ENCODE measurements around the gene CYB5A. TPM values are rescaled to one million over a fixed set of nuclear protein-coding genes. Genes with fewer than 3 reads are reported as not detected.

The CYB5A gene
- total RNA-seq, 1 experiment from 2014 or later: 130 TPM

DNA sequence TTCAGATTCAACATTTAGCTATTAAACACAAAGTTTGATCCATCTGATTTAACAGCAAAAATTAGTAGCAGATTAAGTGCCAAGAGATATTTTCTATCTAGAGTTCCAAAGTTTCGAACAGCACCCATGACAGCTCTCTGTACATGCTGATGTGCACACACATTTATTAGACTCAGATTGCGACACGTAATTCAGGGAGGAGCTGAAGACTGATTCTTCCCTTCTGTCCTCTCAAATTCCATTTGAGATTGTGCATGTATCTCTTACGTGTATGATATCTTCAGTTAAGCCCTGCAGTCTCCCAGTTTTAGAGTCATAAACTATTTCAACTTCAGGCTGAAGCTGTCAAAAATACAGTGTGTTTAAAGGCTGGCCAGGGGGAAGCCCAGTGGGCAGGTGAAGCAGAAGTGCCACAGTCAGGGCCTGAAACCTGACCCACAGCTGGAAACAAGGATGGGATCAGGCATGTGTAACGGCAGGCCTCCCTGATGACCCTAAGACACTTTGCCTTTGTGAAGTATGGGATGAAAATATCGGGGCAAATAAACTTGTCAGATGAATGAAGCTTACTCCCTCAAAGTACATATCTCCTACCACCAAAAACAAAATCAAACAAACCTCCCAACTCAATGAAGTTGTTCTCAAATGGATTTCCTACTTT lies 30.6 kb downstream of the CYB5A start:
- no peak for TF ChIP-seq EZH2 (IDR thresholded peaks at IDR 0.05; ENCODE audit: low read length, unreplicated experiment)
- TF ChIP-seq, protein P1, sequence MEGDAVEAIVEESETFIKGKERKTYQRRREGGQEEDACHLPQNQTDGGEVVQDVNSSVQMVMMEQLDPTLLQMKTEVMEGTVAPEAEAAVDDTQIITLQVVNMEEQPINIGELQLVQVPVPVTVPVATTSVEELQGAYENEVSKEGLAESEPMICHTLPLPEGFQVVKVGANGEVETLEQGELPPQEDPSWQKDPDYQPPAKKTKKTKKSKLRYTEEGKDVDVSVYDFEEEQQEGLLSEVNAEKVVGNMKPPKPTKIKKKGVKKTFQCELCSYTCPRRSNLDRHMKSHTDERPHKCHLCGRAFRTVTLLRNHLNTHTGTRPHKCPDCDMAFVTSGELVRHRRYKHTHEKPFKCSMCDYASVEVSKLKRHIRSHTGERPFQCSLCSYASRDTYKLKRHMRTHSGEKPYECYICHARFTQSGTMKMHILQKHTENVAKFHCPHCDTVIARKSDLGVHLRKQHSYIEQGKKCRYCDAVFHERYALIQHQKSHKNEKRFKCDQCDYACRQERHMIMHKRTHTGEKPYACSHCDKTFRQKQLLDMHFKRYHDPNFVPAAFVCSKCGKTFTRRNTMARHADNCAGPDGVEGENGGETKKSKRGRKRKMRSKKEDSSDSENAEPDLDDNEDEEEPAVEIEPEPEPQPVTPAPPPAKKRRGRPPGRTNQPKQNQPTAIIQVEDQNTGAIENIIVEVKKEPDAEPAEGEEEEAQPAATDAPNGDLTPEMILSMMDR (conservative IDR thresholded peaks at IDR 0.05; ENCODE audit: low read depth, low read length): no peak
- no peak for TF ChIP-seq EZH2phosphoT487 (IDR thresholded peaks at IDR 0.05; ENCODE audit: borderline replicate concordance, low read length)
- intact Hi-C loops (cut with micrococcal nuclease): no loop called here
- no peak for ATAC-seq
- Histone ChIP-seq H3K9me2 (replicated peaks; ENCODE audit: low read length) (no peaks in the 10 kb centered on the region), H3K27ac (ENCODE audit: low read length) (no peak overlapping the region), H3K4me2 (ENCODE audit: low read length) (no peak overlapping the region), H3K27me3 (ENCODE audit: low read length) (no peaks in the 10 kb centered on the region), H3F3A (ENCODE audit: low read length, unreplicated experiment) (no peaks in the 10 kb centered on the region), H3K79me2 (ENCODE audit: low read length) (peaks cover 15% of the 10 kb centered on the region), H3K36me3 (ENCODE audit: low read depth, low read length) (peaks cover 6% of the 10 kb centered on the region; the same call in 1 of the 2 replicates), H3K9me3 (ENCODE audit: low read length) (no peaks in the 10 kb centered on the region), H3K9ac (ENCODE audit: low read length) (no peak overlapping the region), H2AFZ (ENCODE audit: low read length) (no peak overlapping the region), H4K20me1 (ENCODE audit: low read length) (no peaks in the 10 kb centered on the region), H3K4me3 (ENCODE audit: low read length) (no peak overlapping the region), H3K4me1 (ENCODE audit: insufficient read depth, low read length) (peaks cover 8% of the 10 kb centered on the region)
- no TSS peak for BruUV-seq (replicated peaks)
- POLR2A ChIA-PET (ENCODE audit: unreplicated experiment): no interaction called here
- CTCF ChIA-PET: no interaction called here
- DNase-seq: no peak

DNA sequence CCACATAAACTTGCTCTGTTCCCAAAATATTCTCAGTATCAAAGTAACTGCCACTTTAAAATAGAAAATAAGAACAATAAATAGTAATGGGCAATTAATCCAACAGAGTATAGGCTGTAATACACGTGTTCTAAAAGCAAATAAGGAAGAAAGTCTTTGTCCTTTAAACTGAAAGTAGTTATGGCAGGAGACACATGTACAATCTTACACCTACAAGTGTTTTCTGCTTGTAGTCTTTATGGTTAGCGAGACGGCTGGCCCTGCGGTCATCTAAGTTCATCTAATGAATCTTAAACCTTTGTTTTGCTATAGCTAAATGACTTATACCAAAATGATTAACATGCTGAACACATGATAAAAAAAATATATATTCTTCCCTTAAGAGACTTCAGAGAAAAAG lies 32.4 kb downstream of the CYB5A start:
- Histone ChIP-seq H3K27ac (ENCODE audit: low read length) (no peak overlapping the region), H3K4me1 (ENCODE audit: insufficient read depth, low read length) (no peaks in the 10 kb centered on the region), H2AFZ (ENCODE audit: low read length) (no peak overlapping the region), H4K20me1 (ENCODE audit: low read length) (no peaks in the 10 kb centered on the region), H3K4me3 (ENCODE audit: low read length) (no peak overlapping the region), H3K9ac (ENCODE audit: low read length) (no peak overlapping the region), H3F3A (ENCODE audit: low read length, unreplicated experiment) (no peaks in the 10 kb centered on the region), H3K36me3 (ENCODE audit: low read depth, low read length) (peaks cover 5% of the 10 kb centered on the region; the same call in 1 of the 2 replicates), H3K9me3 (ENCODE audit: low read length) (no peaks in the 10 kb centered on the region), H3K9me2 (replicated peaks; ENCODE audit: low read length) (no peaks in the 10 kb centered on the region), H3K27me3 (ENCODE audit: low read length) (no peaks in the 10 kb centered on the region), H3K4me2 (ENCODE audit: low read length) (no peak overlapping the region), H3K79me2 (ENCODE audit: low read length) (0 out of 2 replicates have a peak, but pooled peaks cover 2% of the 10 kb centered on the region)
- TF ChIP-seq EZH2 (IDR thresholded peaks at IDR 0.05; ENCODE audit: low read length, unreplicated experiment): no peak
- TF ChIP-seq, protein P1 (conservative IDR thresholded peaks at IDR 0.05; ENCODE audit: low read depth, low read length): no peak
- ATAC-seq: no peak
- intact Hi-C loops (cut with micrococcal nuclease): no loop called here
- no TSS peak for BruUV-seq (replicated peaks)
- no peak for DNase-seq
- CTCF ChIA-PET: no interaction called here
- POLR2A ChIA-PET (ENCODE audit: unreplicated experiment): no interaction called here

- ChIA-PET POLR2A (ENCODE audit: unreplicated experiment) (no interaction called here), CTCF (no interaction called here)
- peaks cover 2% of the 10 kb centered on the region for H3K4me1 ChIP-seq (ENCODE audit: insufficient read depth, low read length)
- H3K27me3 ChIP-seq (ENCODE audit: low read length): no peaks in the 10 kb centered on the region
- peaks cover 6% of the 10 kb centered on the region; the same call in 1 of the 2 replicates for H3K36me3 ChIP-seq (ENCODE audit: low read depth, low read length)
- H4K20me1 ChIP-seq (ENCODE audit: low read length): no peaks in the 10 kb centered on the region
- intact Hi-C loops (cut with micrococcal nuclease): no loop called here
- H3K4me3 ChIP-seq (ENCODE audit: low read length): no peak overlapping the region
- H3K79me2 ChIP-seq (ENCODE audit: low read length): no peaks in the 10 kb centered on the region
- no peak overlapping the region for H3K4me2 ChIP-seq (ENCODE audit: low read length)
- H3K9me2 ChIP-seq (replicated peaks; ENCODE audit: low read length): no peaks in the 10 kb centered on the region
- DNase-seq (no peak), ATAC-seq (no peak)
- no TSS peak for BruUV-seq (replicated peaks)
- H3K9ac ChIP-seq (ENCODE audit: low read length): no peak overlapping the region
- no peaks in the 10 kb centered on the region for H3F3A ChIP-seq (ENCODE audit: low read length, unreplicated experiment)
- no peak for TF ChIP-seq EZH2phosphoT487 (IDR thresholded peaks at IDR 0.05; ENCODE audit: borderline replicate concordance, low read length)
- TF ChIP-seq EZH2 (IDR thresholded peaks at IDR 0.05; ENCODE audit: low read length, unreplicated experiment): no peak
- TF ChIP-seq, protein P1 (conservative IDR thresholded peaks at IDR 0.05; ENCODE audit: low read depth, low read length): no peak
- no peaks in the 10 kb centered on the region for H3K9me3 ChIP-seq (ENCODE audit: low read length)
- H3K27ac ChIP-seq (ENCODE audit: low read length): no peak overlapping the region
- no peak overlapping the region for H2AFZ ChIP-seq (ENCODE audit: low read length)
Observed at GRCh38 chr18:74257083-74257482, 34.7 kb downstream of the CYB5A start.
